Esophagus muscularis mucosa (tissue), 4 donors: ENCODE measurements around the gene FAM181A.

Experiments
- CTCF ChIP-seq, 3 experiments: fragments of 200-600 bp in 2 of 3; fragments of 450-650 bp in 1 of 3; sonication (generic) in 2 of 3; IDR thresholded peaks; one replicate each; pipeline ENCODE4 v1.5.1; 2017 to 2019; ENCODE audit warnings: antibody characterized with exemption in 3 of 3, mild to moderate bottlenecking in 2 of 3, moderate library complexity in 1 of 3
- EP300 ChIP-seq: sonication (generic); formaldehyde crosslinking; IDR thresholded peaks from one replicate; pipeline ENCODE4 v1.6.1; 2017; ENCODE audit warnings: antibody characterized with exemption
- POLR2A ChIP-seq: fragments of 450-650 bp; IDR thresholded peaks from one replicate; pipeline ENCODE4 v1.6.1; 2017; ENCODE audit warnings: antibody characterized with exemption, moderate library complexity, mild to moderate bottlenecking, low read depth

DNA sequence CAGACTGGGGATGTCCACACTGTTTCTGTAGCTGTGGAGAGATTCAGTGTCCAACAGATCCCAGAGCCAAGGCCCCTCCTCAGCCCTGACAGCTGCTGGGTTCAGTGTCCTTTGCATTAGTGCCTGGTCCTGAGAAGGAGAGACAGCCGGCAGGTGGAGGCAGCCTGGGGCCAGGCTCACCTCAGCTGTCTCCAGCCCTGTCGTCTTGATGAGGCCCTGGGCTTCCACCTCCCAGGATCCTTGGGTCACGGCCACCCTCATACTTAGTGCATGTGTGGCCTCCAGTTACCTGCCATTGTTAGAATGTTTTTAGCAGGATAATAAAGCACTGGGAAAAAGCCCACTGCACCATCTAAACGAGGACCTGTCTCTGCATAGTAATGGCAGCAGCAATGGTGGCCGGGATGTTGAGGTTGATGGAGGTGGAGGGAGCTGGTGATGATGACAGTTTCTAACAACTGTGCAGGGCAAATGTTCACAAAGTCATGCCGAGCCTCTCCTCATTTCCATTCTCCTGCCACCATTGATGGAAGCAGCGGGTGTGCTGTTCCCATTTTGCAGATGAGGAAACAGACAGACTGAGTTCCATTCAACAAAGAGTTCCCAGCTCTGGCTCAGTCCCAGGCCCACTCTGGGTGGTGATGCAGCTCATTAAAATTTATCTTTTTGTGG lies 31.6 kb downstream of the FAM181A start:
- TF ChIP-seq CTCF (IDR thresholded peaks at IDR 0.05): no peak
- TF ChIP-seq POLR2A: no peak
- no peak for TF ChIP-seq EP300
